KBM-7 (cell line): ENCODE results near the gene SEMA3G.

Experiments
- DNase-seq: peaks from one replicate; pipeline ENCODE4 v3.0.0-alpha.2; 2015
- in situ Hi-C: fragments of 300-500 bp; cut with MboI; formaldehyde crosslinking; loops from 2 replicates; pipeline ENCODE4 v1.14.3; 2020; ENCODE audit warnings: low sequenced_read_pairs, low pct_unique_long_range_greater_than_20kb, mixed read lengths

SEMA3G gene

DNA sequence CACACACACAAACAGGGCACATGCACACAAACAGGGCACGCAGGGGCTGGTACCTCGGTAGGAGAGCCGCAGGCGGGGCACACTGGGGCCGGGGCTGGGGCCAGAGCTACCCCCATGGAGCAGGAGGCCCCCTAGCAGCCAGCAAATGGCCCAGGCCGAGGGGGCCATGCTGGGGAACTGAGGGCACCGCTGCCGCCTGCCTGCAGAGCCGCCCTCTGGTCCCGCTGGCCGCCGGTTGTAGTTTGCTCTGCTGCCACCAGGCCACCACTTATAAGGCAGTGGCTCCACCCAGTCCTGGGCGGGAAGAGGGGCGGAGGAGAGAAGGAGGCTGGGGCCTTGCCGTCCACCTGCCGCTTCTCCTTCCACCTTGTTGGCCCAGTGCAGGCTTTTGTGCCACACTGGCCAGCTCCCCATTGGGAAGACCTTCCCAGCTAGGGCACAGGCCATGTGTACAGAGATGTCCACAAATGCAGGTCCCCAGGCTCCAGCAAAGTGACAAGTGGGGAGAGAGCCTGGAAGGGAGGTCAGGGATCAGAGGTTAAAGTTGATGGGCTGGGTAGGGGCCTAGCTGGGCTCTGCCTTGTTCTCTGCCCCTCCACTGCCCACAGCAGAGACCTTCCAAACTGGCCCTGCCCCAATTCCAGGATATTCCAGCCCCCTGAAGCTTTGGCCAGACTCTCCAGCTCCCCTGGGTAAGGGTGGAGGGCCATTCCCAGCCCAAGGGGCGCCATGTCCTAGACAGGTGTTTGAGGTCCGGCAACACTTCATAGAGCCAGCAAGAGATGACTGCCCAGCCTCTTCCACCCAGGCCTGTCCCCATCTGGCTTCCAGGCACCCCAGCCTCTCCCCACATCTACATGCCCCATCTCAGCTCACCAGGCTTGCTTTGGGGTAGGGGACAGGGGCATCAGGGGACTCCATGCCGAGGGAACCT is at the start of gene SEMA3G:
SEMA3G (minus strand) TSS at position 244 of the 934 bp plus-strand sequence; CDS start at position 168, 76 bp downstream.
- in situ Hi-C loops, result no loop called here
- peak; percentile 76 for DNase-seq

DNA sequence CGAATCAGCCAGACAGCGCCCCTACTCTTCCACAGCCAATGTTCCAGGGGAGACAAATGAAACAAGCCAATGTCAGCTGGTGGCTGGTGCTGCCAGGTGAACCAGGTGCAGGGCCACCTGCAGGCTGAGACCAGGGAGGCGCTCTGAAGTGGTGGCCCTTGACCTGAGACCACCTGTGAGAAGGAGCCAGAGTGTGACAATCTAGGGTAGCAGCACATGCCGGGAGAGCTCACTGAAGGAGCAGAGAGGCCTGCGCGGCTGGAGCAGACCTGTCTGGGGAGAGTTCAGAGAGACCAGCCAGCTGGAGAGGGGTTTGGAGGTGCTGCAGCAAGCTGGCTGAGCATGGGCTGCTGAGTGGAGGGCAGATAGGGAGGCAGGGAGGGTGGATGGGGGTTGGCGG is 49.5 kb upstream of the SEMA3G start:
- no peak for DNase-seq
- in situ Hi-C loops, result no loop called here

GRCh38 chr3:52493232-52494017 is 48.5 kb upstream of the SEMA3G start:
- in situ Hi-C loops, result no loop called here
- no peak for DNase-seq

- DNase-seq, result no peak
- in situ Hi-C loops, result no loop called here
Measured at GRCh38 chr3:52492059-52492458, 47.2 kb upstream of the SEMA3G start.

- in situ Hi-C loops, result no loop called here
- DNase-seq, result no peak
Measured at GRCh38 chr3:52490939-52491526, 46.1 kb upstream of the SEMA3G start.

DNA sequence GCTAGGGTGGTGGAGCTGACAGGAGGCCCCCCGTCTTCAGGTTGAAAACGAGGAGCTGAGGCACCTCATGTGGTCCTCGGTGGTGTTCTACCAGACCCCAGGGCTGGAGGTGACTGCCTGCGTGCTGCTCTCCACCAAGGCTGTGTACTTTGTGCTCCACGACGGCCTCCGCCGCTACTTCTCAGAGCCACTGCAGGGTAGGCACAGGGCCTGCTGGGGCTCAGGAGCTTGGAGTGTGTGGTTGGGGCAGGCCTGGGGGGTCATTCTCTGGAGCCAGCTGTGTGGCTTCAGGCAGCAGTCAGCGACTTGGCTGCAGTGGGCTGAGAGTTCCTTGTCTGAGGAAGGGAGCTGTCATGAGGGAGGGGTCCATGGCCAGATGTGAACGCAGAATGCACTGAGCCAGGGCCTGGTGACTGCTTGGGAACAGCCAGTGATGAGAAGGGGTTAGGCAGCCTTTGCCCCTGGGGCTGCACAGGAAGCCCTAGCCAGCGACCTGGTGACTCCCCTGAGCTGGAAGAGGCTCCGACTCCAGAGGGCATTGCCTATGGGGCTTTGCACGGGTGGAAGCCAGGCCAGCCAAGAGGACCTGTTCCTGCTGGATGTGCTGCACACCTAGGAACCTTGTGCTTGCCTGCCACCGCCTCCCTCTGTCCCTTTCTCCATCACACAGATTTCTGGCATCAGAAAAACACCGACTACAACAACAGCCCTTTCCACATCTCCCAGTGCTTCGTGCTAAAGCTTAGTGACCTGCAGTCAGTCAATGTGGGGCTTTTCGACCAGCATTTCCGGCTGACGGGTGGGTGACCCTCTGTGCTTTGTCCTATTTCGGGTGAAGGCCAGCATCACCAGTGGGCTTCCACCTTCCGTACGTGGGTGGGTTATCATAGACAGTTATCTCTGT is 45.4 kb upstream of the SEMA3G start:
- DNase-seq, result no peak
- in situ Hi-C loops, result no loop called here

DNA sequence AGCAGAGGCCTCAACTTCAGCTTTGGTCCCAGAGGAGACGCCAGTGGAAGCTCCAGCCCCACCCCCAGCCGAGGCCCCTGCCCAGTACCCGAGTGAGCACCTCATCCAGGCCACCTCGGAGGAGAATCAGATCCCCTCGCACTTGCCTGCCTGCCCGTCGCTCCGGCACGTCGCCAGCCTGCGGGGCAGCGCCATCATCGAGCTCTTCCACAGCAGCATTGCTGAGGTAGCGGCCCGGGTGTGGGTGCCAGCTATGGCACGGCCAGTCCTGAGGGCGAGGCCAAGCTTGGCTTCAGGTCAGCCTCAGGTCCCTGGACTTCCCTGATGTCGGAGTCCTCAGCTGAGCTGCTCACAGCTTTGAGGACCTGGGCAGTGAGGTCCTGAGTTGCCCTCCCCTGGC is 44.5 kb upstream of the SEMA3G start:
- in situ Hi-C loops, result no loop called here
- DNase-seq, result no peak

GRCh38 chr3:52488746-52489145 is 43.8 kb upstream of the SEMA3G start:
- no peak for DNase-seq
- in situ Hi-C loops, result no loop called here

- in situ Hi-C loops, result no loop called here
- no peak for DNase-seq
Measured at GRCh38 chr3:52487788-52488691, 43.1 kb upstream of the SEMA3G start.

DNA sequence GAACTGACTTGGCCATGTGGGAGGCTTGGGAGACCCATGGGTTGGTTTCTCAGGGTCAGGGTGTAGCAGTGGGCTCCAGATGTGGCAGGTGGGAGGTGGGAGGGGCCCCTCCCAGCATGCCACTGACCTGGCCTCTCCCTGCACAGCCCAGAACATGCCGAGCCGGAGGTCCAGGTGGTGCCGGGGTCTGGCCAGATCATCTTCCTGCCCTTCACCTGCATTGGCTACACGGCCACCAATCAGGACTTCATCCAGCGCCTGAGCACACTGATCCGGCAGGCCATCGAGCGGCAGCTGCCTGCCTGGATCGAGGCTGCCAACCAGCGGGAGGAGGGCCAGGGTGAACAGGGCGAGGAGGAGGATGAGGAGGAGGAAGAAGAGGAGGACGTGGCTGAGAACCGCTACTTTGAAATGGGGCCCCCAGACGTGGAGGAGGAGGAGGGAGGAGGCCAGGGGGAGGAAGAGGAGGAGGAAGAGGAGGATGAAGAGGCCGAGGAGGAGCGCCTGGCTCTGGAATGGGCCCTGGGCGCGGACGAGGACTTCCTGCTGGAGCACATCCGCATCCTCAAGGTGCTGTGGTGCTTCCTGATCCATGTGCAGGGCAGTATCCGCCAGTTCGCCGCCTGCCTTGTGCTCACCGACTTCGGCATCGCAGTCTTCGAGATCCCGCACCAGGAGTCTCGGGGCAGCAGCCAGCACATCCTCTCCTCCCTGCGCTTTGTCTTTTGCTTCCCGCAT is 42.3 kb upstream of the SEMA3G start:
- DNase-seq, result no peak
- in situ Hi-C loops, result no loop called here

DNA sequence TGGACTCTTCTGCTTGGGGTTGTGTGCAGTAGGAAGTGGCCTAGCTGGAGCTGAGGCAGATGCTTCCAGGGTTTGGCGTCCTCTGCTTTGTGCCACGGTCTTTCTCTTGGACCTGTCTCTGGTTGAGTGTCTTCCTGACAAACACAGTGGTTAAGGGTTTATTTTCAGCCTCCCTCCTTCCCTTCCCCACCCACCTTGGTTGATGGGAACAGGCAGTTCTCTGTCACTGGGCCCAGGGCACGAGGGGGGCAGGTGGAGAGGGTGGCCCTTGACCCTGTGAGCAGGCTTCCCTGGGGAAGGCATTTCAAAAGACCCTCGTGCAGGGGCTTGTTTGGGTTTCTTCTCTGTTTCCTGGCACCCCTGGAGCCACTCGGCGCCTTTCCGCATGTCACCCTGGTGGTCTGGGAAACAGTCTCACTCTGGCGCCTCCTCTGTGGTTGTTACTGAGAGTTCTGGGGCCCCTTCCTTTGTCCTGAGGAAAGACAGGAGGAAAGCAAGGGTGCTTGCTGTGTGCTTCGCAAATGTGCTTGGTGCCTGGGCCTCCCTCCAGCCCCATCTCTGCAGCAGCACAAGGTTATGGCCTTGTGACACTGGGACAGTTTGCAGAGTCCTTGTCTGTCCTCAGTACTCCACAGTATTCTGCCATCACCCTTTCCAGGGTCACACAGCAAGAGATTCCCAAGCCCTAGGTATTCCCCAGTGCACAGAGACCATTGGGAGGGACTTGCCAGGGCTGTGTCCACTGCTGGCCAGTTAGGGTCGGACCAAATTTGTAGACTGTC is 40.0 kb upstream of the SEMA3G start:
- in situ Hi-C loops, result no loop called here

GRCh38 chr3:52483577-52484381 is 38.9 kb upstream of the SEMA3G start:
- DNase-seq, result no peak
- in situ Hi-C loops, result no loop called here

More for the DNA sequence above, 40.0 kb upstream of the SEMA3G start:
- no peak for DNase-seq

- DNase-seq, result no peak
Measured at GRCh38 chr3:52483081-52483480, 38.2 kb upstream of the SEMA3G start.

DNA sequence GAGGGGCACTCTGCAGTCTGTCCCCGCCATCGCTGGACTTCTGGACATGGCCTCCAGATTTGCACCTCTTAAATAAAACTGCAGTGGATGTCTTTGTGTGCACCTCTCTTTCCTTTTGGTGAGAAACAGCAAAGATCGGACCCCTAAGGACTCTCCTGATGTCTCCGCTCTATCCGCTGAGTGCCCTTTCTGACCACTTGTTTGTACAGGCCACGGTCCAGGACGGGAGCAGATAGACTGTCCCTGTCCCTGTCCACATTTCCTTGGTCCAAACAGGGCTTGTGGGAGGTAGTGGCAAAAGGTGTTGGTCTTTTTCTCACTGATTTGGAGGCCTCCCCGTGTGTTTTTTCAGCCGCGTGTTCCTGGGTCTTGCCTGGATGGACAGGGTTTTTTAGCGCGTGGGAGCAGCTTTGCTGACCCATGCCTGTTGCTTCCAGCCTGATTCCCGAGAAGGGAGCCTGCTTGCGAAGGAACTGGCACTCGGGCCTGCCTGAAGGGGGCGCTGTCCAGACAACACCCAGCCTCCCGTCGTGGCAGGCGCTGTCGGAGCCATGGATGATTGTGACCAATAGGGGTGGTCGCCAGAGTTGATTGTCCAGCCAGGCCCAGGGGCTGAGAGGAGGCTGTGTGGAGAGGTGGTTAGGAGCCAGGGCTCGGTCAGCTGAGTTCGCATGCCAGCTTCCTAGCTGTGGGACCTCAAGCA is 37.1 kb upstream of the SEMA3G start:
- no peak for DNase-seq
- in situ Hi-C loops, result no loop called here

More at GRCh38 chr3:52483081-52483480, 38.2 kb upstream of the SEMA3G start:
- in situ Hi-C loops, result no loop called here
